GM19463 (cell line): ENCODE results near the gene KL.

Experiments
- ATAC-seq: cut with Tn5 transposase; IDR thresholded peaks from one replicate; pipeline ENCODE4 v1.9.1; 2021; ENCODE audit warnings: mild to moderate bottlenecking, moderate library complexity; ENCODE audit not compliant: unreplicated experiment

Gene KL

DNA sequence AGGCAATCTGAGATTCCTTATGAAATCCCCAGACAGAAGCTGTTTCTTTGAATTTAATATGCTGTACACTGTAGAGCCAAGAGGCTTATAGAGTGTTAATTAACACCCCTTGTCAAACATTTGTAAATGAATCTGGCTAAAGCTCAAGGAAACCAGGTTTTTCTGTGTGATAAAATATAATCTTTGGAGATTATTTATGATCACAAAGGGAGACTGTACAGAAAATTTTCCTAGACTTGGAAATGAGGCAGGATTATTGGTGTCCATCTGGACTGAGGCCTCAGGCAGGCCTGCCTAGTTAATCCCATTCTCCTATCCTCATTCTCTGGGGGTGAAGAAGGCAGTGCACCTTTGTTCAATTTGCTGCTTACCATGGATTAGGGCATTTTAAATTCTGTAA lies 17.8 kb downstream of the KL start:
- ATAC-seq = no peak

DNA sequence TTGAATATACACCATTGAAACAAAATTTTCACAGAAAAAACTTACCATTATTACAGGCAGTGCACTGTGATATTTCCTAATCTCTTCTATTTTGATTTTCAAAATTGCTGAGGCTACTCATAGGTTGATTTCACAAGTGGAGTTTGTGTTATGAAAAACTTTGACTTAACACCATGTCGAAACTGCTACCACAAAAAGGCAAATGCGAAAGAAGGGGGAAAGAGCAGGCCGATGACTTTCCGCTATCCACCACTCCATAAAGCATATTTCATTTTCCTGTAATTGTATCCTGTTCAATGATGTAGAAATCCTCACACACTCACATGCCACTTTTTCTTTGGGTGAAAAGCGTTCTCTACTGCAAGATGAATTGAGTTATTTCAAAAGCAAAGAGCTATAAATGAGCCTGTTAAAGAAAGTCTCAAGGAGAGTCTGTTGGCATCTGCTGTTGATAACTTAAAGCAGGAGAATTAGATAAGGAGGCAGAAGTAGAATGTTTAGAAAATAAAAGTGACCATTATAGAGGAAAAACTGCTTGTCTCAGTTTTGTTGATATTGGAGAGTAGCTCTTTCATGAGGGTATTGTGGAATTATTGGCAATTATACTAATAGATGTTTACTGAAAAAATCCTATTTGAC lies 18.8 kb downstream of the KL start:
- ATAC-seq = no peak

DNA sequence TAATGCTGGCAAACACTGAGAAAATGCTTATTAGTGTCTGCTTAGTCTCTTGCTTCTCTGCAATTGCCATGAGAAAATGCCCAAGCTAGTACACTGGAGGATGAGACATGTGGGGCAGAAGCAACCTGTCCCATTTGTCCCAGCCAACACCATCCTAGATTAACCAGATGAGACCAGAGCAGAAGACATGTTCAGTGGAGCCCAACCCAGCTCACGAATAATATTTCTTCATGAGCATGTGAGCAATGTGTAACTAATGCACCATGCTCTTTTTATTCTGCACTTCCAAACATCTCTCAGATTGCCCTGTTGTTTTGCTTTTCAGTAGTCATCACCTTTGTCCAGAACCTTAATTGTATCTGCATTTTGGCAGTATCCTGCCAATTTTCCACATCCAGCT lies 21.4 kb downstream of the KL start:
- ATAC-seq = no peak

DNA sequence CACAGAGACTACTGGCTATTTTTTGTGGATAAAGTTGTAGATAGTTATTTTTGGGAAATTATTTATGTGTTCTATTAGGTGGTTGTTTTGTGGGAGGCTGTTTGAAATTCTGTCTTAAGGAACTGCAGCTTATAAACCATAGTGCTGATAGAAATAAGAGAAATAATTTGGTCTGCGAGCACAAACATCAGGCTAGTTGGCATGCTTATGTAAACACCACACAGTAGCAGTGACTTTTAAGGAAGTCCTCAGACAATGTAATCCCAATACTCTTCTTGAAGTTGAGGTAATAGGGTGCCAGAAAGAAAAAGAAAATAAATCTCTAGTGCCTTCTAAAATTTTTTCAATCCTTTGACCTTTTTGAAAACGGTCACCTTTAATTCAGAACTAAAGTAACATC lies 23.9 kb downstream of the KL start:
- ATAC-seq = no peak

DNA sequence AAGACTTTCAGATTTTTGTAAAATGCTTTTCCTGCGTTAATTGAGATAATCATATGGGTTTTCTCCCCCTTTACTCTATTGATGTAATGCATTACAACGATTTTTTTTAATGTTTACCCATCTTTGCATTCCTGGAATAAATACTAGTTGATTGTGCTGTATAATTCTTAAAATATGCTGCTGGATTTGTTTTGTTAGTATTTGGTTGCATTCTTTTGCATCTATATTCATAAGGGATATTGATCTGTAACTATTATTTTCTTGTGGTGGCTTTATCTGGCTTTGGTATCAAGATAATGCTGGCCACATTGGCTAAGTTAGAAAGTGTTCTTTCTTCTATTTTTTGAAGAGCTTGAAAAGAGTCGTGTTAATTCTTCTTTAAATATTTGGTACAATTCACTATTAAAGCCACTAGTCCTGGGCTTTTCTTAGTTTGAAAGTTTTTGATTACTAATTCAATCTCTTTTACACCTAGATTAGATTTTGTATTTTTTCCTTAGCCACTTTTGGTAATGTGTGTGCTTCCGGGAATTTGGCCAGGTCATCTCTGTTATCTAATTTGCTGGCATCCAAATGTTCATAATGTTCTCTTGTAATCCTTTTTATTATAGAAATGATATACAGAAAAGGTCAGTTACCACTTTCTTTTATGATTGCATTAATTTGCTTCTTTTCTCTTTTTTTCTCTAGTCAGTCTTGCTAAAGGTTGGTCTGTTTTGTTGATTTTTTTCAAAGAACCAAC lies 29.8 kb downstream of the KL start:
- ATAC-seq = no peak

DNA sequence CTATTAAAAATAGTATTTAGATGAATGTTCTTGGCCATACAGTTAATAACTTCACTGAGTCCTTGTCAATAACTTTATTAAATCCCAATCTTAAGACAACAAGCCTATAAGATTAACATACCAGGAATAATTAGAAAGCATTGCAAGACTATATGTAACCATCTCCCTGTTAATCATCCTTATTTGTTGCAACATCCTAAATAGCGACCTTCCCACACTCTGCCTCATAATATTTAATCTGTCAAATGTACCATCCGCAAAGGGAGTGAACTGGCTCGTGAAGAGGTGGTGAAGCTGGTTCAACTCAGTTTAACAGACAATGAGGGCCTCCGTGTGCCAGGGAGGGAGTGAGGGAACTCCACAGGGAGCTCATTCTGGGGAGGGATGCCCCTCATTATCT lies 33.9 kb downstream of the KL start:
- no peak for ATAC-seq

DNA sequence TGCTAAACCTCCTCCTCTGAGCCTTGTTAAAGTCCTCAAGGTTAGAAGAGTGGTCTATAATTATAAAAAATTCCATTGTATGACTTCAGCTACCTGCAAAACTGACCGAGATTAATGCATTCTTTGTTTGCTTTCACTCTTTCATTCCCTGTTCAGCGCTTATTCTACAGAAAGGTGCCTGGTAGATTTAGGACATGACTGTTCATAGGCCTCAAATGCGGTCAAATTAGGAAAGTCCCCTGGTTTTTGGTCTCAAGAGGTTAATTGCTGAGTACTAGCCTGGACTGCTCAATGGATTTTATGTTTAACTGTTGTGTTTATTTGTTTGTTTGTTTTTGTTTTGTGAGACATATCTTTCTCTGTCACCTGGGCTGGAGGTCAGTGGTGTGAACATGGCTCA lies 35.4 kb downstream of the KL start:
- ATAC-seq = peak; percentile 97

DNA sequence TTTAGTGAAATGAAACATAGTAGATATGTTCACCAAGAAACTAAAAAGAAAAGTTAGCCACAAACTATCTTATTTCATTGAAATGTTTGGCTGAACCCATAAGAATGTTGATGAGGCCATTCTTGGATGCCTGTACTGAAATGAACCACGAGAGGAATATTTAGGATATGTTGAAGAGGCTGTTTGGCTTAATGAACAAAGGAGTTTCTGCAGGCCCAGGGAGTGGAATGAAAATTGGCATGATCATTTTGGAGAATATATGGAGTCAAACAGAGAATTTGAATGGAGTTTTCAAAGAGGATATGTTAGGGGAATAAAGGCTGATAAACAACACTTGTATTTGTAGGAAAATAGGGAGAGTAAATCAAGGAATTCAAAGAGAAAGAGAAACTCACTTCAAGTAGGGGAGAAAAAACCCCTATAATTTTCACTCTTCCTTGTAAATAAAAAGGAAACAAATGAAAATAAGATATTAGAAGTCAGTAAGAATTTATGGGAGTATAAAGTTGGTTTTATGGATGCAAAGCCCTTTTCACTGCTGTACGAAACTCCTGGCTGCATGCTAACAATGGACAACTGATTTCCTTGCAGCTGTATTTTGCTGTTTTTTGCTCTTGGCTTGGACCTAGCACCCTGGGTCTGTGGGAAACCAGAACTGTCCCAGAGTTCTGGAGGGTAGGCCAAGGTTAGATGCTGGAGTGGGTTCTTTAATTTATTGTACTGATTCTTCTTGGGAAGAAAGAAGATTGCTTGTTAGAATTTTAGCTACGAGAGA lies 36.5 kb downstream of the KL start:
- no peak for ATAC-seq

DNA sequence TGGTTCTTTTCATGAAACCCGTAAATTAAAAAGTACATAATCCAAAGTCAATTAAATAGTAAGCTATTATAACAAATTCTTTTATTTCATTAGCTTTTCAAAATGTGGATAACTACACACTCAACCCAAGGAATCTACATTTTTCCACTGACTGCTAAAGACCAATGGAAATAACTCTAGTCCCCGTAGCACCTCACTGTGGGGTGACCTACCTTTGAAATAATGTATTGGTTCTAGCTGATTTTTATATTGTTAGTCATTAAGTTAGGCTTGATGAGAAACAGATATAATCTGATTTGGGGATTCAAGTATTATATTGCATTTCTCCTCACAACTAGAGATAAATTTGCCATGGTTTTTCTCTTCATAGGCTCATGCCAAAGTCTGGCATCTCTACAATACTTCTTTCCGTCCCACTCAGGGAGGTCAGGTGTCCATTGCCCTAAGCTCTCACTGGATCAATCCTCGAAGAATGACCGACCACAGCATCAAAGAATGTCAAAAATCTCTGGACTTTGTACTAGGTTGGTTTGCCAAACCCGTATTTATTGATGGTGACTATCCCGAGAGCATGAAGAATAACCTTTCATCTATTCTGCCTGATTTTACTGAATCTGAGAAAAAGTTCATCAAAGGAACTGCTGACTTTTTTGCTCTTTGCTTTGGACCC lies 37.3 kb downstream of the KL start:
- no peak for ATAC-seq

DNA sequence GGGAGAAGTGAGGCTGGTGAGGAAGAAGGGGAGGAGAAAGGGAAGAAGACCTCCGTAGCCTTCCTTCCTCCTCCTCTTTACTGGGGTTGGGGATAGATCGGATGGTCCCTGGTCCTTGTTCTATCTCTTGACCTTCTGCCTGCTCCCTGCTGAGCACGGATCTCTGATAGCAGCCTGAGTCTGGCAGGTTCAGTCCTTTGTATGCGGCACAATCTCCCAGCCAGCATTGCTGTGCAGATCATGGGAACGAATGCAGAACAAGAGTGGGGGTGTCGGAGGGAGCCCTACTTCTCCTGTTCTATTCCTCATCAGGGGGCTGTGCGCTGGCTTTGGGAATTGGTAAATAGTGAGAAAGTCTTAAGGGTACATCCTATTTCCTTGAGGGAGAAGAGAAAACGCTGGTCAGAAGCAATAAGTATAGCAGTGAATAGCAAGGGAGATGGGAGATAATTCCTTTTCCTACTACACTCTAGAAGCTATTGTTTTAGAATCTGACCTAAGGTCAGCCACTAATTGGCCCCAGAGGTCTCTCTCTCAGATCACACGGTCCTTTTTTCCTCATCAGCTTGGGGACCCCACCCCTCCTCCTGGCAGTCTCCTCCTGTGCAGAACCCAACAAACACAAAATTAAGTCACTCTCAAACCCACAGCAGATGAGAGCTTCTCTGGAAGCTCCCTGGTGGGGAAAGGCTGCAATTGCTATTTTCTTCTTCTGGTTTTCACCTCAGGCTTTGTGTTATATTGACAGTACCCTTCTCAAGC lies 41.0 kb downstream of the KL start:
- peak; percentile 53 for ATAC-seq

DNA sequence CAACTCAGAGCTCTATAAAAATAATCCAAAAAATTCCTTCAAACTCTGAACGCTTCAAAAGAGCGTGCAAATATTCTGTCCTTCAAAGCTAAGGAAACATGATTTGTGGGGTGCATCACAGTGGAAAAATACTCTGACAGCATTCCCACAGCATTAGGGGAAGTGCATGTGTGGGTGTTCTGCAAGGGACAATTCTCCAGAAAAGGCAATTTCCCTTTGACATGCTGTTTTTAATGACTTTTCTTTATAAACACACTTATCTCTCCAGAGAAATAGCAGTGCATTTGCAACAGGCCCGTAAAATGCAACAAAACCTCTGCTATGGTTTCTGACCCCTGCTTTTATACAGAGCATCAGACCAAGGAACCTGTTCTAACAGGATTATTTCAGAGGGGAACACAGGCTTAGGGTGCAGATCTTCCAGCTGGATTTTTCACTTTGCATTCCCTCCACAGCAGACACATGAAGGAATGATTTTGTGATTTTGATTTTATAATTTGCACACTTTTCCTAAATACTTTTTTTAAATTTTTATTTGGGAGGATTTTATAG lies 42.6 kb downstream of the KL start:
- no peak for ATAC-seq

DNA sequence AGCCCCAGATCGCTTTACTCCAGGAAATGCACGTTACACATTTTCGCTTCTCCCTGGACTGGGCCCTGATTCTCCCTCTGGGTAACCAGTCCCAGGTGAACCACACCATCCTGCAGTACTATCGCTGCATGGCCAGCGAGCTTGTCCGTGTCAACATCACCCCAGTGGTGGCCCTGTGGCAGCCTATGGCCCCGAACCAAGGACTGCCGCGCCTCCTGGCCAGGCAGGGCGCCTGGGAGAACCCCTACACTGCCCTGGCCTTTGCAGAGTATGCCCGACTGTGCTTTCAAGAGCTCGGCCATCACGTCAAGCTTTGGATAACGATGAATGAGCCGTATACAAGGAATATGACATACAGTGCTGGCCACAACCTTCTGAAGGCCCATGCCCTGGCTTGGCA lies 44.6 kb downstream of the KL start:
- ATAC-seq = no peak

DNA sequence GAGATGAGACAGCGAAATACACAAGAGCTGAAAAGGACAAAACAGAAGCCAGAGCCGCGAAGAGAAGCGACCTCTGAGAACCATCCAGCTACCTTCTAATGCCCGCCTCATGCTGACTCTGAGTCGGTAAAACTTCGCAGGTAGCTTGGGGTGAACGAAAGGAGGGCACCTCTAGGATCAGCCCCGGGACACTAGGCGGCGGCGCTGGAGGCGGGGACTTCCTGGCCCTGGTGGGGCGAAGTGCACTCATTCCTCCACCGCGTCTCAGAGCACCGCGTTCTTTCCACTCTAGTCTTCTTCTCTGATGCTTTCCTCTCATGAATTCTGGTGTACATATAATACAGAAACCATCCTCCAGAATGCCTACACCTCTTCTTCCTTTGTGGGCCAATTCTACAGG lies 50.1 kb downstream of the KL start:
- no peak for ATAC-seq

DNA sequence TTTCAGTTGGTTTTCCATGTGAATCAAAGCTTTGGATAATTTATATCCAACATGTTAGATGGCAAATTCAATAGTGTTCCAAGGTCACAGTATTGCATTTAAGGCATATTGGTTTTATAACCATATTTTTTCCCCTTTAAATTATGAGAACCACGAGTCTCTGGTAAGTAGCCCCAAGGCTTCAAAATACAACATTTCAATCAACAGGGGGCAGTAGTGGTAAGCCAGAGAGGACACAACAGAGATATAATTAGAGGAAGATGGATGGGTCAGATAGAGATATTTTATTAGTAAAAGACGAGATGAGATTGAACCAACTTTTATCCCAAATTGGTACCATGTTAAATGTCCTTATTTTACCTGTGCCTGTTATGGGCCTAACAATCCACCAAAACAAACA lies 53.1 kb downstream of the KL start:
- no peak for ATAC-seq

DNA sequence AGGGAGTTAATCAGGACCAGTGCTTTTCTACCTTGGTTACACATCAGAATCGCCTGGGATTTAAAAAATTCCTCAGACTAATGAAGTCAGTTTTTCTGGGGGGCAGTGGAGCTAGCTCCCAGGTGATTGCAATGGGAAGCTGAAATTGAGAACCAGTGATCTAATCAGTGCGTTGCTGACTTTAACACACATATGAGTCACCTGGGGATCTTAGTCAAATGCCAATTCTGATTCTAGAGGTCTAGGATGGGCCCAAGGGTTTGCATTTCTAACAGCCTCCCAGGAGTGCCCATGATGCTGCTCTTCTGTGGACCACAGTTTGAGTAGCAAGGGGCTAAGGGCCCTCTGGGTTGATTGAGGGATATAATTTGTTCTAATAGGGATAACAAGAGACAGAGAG lies 54.5 kb downstream of the KL start:
- ATAC-seq = no peak

DNA sequence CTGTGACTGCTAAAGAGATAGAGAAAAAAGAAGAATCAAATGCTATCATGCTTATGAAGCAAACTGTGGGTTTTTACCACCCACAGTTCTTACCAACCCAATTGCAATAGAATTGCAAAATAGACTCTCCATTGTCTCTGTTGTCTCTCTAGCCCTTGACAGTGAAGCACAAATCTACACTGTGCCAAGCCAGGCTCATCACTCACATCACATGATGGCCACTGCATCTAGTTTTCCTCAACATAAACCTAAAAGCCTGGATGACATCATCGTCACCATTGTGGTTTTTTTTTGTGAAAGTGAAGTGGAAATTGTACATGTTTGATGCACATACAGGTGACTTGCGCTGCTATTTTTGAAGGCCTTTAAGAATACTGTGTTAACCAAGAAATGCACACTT lies 56.1 kb downstream of the KL start:
- no peak for ATAC-seq

DNA sequence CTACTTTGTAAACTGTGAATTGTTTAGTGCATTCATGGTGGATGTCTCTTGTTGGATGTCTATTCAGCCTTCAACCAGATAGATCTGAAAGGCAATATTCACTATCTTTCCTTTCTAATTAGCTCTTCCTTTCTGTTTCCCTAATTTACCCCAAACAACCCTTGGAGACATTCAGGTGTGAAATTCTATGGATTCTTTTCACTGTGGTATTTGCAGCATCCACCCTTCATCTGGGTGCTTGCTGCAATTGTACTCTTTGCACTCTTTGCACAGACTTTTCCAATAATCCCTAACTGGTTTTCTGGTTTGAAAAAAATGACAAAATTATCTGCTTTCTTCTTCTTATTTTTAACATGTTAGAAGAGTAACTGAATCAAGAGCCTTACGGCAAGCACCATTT lies 56.5 kb downstream of the KL start:
- no peak for ATAC-seq

DNA sequence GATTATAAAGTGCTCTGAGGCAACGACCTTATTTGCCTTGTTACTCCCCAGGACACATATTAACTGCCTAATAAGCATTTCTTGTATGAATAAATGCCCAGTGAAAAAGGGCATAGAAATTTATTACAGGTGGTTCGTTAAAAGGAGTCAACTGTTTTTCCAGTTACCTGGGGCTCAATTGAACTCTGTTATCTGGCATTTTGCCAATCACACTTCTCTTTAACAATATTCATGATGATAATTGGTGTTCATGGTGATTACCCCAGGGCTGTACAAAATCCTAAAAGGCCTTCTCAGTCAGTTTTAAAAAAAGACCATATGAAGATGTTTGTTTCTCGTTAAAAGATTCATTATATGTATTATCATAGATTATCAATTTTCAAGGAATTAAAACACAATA lies 57.1 kb downstream of the KL start:
- ATAC-seq = no peak

DNA sequence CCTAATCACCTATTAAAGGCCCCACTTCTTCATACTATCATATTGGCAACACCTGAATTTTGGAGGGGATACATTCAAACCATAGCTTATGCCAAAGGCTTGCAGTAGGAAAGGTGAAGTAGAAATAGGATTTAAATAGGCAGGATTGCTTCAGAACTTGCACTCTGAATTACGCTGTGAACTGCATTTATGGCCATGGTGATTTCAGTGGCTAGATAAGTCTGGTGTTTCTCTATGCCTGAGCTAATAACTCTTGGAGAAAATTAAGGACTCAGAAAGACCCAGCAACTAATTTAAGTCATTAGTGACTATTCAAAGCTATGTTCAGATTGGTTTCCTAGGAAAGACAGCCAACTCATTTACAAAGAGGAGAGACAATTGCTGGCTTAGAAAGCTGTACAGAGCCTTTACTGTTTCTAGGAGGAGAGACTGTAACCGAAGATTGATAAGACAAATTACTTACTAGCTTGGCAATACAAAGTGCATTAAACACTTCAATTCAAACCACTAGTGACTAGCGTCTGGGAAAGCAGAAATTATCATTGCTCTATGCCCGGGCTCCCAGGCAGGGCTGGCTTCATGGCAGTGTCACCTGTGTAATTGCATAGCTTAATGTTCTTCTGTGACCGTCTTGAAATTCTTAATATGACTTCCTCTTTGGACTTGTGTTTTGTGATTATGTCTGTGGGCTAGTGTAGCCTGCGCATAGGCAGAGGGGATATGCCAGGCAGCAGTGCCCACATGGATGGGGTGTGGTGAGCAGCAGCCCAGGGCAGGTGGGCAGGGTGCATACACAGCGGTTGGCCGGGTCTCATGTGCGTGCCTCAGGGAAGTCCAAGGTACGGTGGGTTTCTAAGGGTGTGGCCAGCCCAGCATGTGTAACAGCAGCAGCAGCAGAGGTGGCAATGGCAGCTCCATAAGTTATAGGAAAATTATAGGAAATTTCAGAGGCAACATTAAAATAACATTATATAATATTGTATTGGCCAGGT lies 60.1 kb downstream of the KL start:
- ATAC-seq = no peak
